SK-N-SH (cell line): ENCODE measurements around the gene NEK5. TPM values are rescaled to one million over a fixed set of nuclear protein-coding genes. Genes with fewer than 3 reads are reported as not detected.
A peak's percentile ranks its signal among the peaks of the same experiment; 100 is the strongest.

Source experiments
- CTCF ChIA-PET: fragments of 300-600, 350-600 bp; formaldehyde crosslinking; extraction: SDS; loops from one replicate; lab custom pipeline; 2021; lab: Yijun Ruan, JAX
- POLR2A ChIA-PET: fragments of 350-600 bp; sonication (Branson Sonifier 250); formaldehyde crosslinking; extraction: SDS; loops from one replicate; lab custom pipeline; 2020; ENCODE audit warnings: antibody characterized with exemption, inconsistent platforms; lab: Yijun Ruan, JAX
- DNase-seq: peaks from one replicate; pipeline ENCODE4 v3.0.0; 2012
- H2AFZ ChIP-seq: fragments of 200-600 bp; sonication (generic); 2 replicates; pipeline ENCODE4 v1.8.1; 2016; ENCODE audit warnings: antibody characterized with exemption, mild to moderate bottlenecking, low read depth
- H3F3A ChIP-seq: fragments of 200-600 bp; sonication (generic); replicated peaks from 2 replicates; pipeline ENCODE3; 2016; ENCODE audit warnings: antibody characterized with exemption, mild to moderate bottlenecking; ENCODE audit not compliant: insufficient read depth
- H3K27ac ChIP-seq, 2 experiments: fragments of 200-500 bp in 1 of 2; fragments of 200-600 bp in 1 of 2; sonication (Bioruptor generic) in 1 of 2; sonication (generic), shearing (Covaris generic) in 1 of 2; 2 replicates each; pipeline versions ENCODE4 v1.5.1 to v1.6.1; 2014 to 2016; ENCODE audit warnings: low read depth in 2 of 2, inconsistent platforms in 1 of 2, low read length in 1 of 2, mild to moderate bottlenecking in 1 of 2, mixed read lengths in 1 of 2
- H3K27me3 ChIP-seq: fragments of 200-600 bp; sonication (generic), shearing (Covaris generic); 2 replicates; pipeline ENCODE4 v1.6.1; 2016; ENCODE audit warnings: mixed run types; ENCODE audit not compliant: insufficient read depth
- H3K36me3 ChIP-seq, 2 experiments: fragments of 200-500 bp in 1 of 2; fragments of 200-600 bp in 1 of 2; sonication (Bioruptor generic) in 1 of 2; sonication (generic) in 1 of 2; replicated peaks in 1 of 2; 2 replicates each; pipeline versions ENCODE3 to v1.5.1; 2014 to 2016; ENCODE audit warnings: low read length in 1 of 2, mild to moderate bottlenecking in 1 of 2; ENCODE audit not compliant: insufficient read depth in 2 of 2, control insufficient read depth in 1 of 2
- H3K4me1 ChIP-seq, 2 experiments: fragments of 200-500 bp in 1 of 2; fragments of 200-600 bp in 1 of 2; sonication (Bioruptor generic) in 1 of 2; sonication (generic), shearing (Covaris generic) in 1 of 2; 2 replicates each; pipeline versions ENCODE4 v1.5.1 to v1.6.1; 2014 to 2016; ENCODE audit warnings: low read depth in 1 of 2, low read length in 1 of 2, mixed run types in 1 of 2; ENCODE audit not compliant: insufficient read depth in 2 of 2, control insufficient read depth in 1 of 2
- H3K4me2 ChIP-seq: fragments of 200-600 bp; sonication (generic), shearing (Covaris generic); 2 replicates; pipeline ENCODE4 v1.6.1; 2017; ENCODE audit warnings: mixed run types
- H3K4me3 ChIP-seq, 2 experiments: fragments of 200-500 bp in 1 of 2; fragments of 200-600 bp in 1 of 2; sonication (Bioruptor generic) in 1 of 2; sonication (generic), shearing (Covaris generic) in 1 of 2; 2 replicates each; pipeline versions ENCODE4 v1.5.1 to v1.8.1; 2014 to 2016; ENCODE audit warnings: low read depth in 2 of 2, inconsistent platforms in 1 of 2, low read length in 1 of 2, mild to moderate bottlenecking in 1 of 2, mixed read lengths in 1 of 2, moderate library complexity in 1 of 2
- H3K79me2 ChIP-seq: fragments of 200-600 bp; sonication (generic); 2 replicates; pipeline ENCODE4 v1.8.1; 2017; ENCODE audit warnings: mild to moderate bottlenecking; ENCODE audit not compliant: insufficient read depth
- H3K9ac ChIP-seq: fragments of 200-600 bp; sonication (generic); 2 replicates; pipeline ENCODE4 v1.6.1; 2017; ENCODE audit warnings: mixed run types
- H3K9me2 ChIP-seq: fragments of 200-600 bp; sonication (generic); 2 replicates; pipeline ENCODE4 v1.6.1; 2017; ENCODE audit warnings: mixed run types
- H3K9me3 ChIP-seq: fragments of 200-600 bp; sonication (generic); 2 replicates; pipeline ENCODE4 v1.6.1; 2017; ENCODE audit warnings: mixed run types, mild to moderate bottlenecking, moderate library complexity
- H4K20me1 ChIP-seq: fragments of 200-600 bp; sonication (generic); 2 replicates; pipeline ENCODE4 v1.6.1; 2017; ENCODE audit warnings: mild to moderate bottlenecking, mixed run types; ENCODE audit not compliant: insufficient read depth
- CTCF ChIP-seq: fragments of 200-600 bp; sonication (generic); IDR thresholded peaks from 2 replicates; pipeline ENCODE4 v1.6.1; 2017; ENCODE audit warnings: antibody characterized with exemption, mild to moderate bottlenecking, moderate library complexity
- FOXJ3 ChIP-seq: sonication (generic); formaldehyde crosslinking; IDR thresholded peaks from 2 replicates; pipeline ENCODE4 v1.5.1; 2020; ENCODE audit warnings: mild to moderate bottlenecking, missing genetic modification reagents
- MAX ChIP-seq: IDR thresholded peaks from 2 replicates; pipeline ENCODE4 v1.4.0; 2012; ENCODE audit warnings: low read depth
- MXI1 ChIP-seq: IDR thresholded peaks from 2 replicates; pipeline ENCODE4 v1.6.1; 2012; ENCODE audit warnings: mild to moderate bottlenecking, low read depth, low read length, improper control_type of control experiment
- NFIC ChIP-seq: IDR thresholded peaks from 2 replicates; pipeline ENCODE4 v1.4.0; 2012; ENCODE audit warnings: borderline replicate concordance
- PBX3 ChIP-seq: IDR thresholded peaks from 2 replicates; pipeline ENCODE4; 2012
- RCOR1 ChIP-seq: fragments of 150-350 bp; IDR thresholded peaks from 2 replicates; pipeline ENCODE4 v1.6.1; 2017; ENCODE audit warnings: antibody characterized with exemption, low read length
- RFX5 ChIP-seq: IDR thresholded peaks from 2 replicates; pipeline ENCODE4 v1.6.1; 2012; ENCODE audit warnings: mild to moderate bottlenecking, improper control_type of control experiment, low read length
- TAF1 ChIP-seq: IDR thresholded peaks from 2 replicates; pipeline ENCODE4 v1.6.1; 2012; ENCODE audit warnings: low read depth, mild to moderate bottlenecking, low read length, moderate library complexity, borderline replicate concordance
- ZBTB33 ChIP-seq: IDR thresholded peaks from 2 replicates; pipeline ENCODE4 v1.4.0; 2012; ENCODE audit warnings: low read depth, borderline replicate concordance
- WGBS: methylation state at CpG from one replicate; pipeline ENCODE4 v1.1.6; 2017; ENCODE audit warnings: low lambda C conversion rate; 5-methylcytosine and 5-hydroxymethylcytosine counted together
- polyA plus RNA-seq, 3 experiments: library from polyadenylated mRNA; depleted of rRNA; stranded (reverse); fragments of >200 nt; gene quantifications; 2 replicates each; pipeline ENCODE4 v1.2.3, GENCODE V29; 2012

NEK5 gene
- polyA plus RNA-seq, 1 of the 3 experiments (the other 2 are of a cell fraction): 0.07 TPM

GRCh38 chr13:52011632-52012511 is 117.0 kb downstream of the NEK5 start, which contains the start of gene ALG11 (continued):
- TF ChIP-seq RCOR1 (no peak), PBX3 (peak; percentile 99), TAF1 (peak; percentile 75; the same call in 1 of the 2 replicates), RFX5 (no peak; the same call in 1 of the 2 replicates), NFIC (no peak), FOXJ3 (no peak), ZBTB33 (no peak), MAX (peak; percentile 33; the same call in 1 of the 2 replicates)

GRCh38 chr13:52010890-52011631 is 117.8 kb downstream of the NEK5 start, which contains the start of gene ATP7B:
TSS of gene ATP7B (minus strand) at chr13:52011450. CDS start at chr13:52011337, 113 bp downstream.
- Histone ChIP-seq H2AFZ (peak within 1 kb of the TSS; percentile 98), H3K4me2 (peak within 1 kb of the TSS; percentile 98), H3K9me3 (no peaks in the 10 kb centered on the region), H3K27me3 (no peaks in the 10 kb centered on the region), H4K20me1 (no peaks in the 10 kb centered on the region), H3K27ac (peak within 1 kb of the TSS; percentile 67 to 72), H3K4me3 (peak within 1 kb of the TSS; percentile 98), H3F3A (no peaks in the 10 kb centered on the region), H3K36me3 (peaks cover 0 to 13% of the 10 kb centered on the region in 2 experiments), H3K9ac (peak within 1 kb of the TSS; percentile 91), H3K79me2 (peaks cover 46% of the 10 kb centered on the region), H3K9me2 (no peaks in the 10 kb centered on the region), H3K4me1 (peaks cover 7 to 12% of the 10 kb centered on the region in 2 experiments; a peak in 3 of 4 replicates)
- WGBS: 26% methylated on average over 24 of the region's 46 CpGs
- ChIA-PET POLR2A (interaction anchor here (1.5 kb wide), 1 partner anchor 183 kb away, joined by 4 read pairs; no protein-coding TSS in a partner anchor), CTCF (interaction anchor here (1.1 to 1.2 kb wide), 2 partner anchors 7 to 195 kb away, joined by 3 to 4 read pairs; no protein-coding TSS in a partner anchor)
- DNase-seq: peak; percentile 57
- TF ChIP-seq MXI1 (no peak), CTCF (peak; percentile 27), FOXJ3 (no peak)
